ENCODE measurements around the gene VSIG2.

VSIG2 gene

GRCh38 chr11:124762624-124763155, 10.6 kb upstream of the VSIG2 start:
- no peak for DNase-seq

- no peak for DNase-seq
Measured at GRCh38 chr11:124762105-124762623, 10.1 kb upstream of the VSIG2 start, which contains the start of gene ESAM. TSS of gene ESAM (minus strand) at chr11:124762290. CDS start at chr11:124762154, 136 bp downstream.

GRCh38 chr11:124761301-124762104, 9.4 kb upstream of the VSIG2 start:
- no peak for DNase-seq

- DNase-seq: no peak
Measured at GRCh38 chr11:124760806-124761205, 8.8 kb upstream of the VSIG2 start.

- no peak for DNase-seq
Measured at GRCh38 chr11:124760205-124760652, 8.2 kb upstream of the VSIG2 start.

GRCh38 chr11:124759266-124760204, 7.5 kb upstream of the VSIG2 start:
- DNase-seq: no peak

GRCh38 chr11:124758355-124759265, 6.6 kb upstream of the VSIG2 start:
- peak in 1 of 2 experiments; percentile 68 for DNase-seq

GRCh38 chr11:124757320-124757719, 5.3 kb upstream of the VSIG2 start:
- DNase-seq: no peak

GRCh38 chr11:124756753-124757227, 4.7 kb upstream of the VSIG2 start:
- no peak for DNase-seq

- DNase-seq: no peak
Measured at GRCh38 chr11:124756033-124756752, 4.1 kb upstream of the VSIG2 start.

- DNase-seq: no peak
Measured at GRCh38 chr11:124754710-124755109, 2.7 kb upstream of the VSIG2 start.

GRCh38 chr11:124754309-124754708, 2.3 kb upstream of the VSIG2 start:
- no peak for DNase-seq

- no peak for DNase-seq
Measured at GRCh38 chr11:124753624-124754023, 1.6 kb upstream of the VSIG2 start.

- DNase-seq: no peak
Measured at GRCh38 chr11:124753205-124753604, 1.1 kb upstream of the VSIG2 start.

GRCh38 chr11:124752471-124753102, 532 bp upstream of the VSIG2 start:
- DNase-seq: no peak

GRCh38 chr11:124751391-124751740, 689 bp downstream of the VSIG2 start:
- no peak for DNase-seq

GRCh38 chr11:124749912-124750311, 2.1 kb downstream of the VSIG2 start:
- no peak for DNase-seq

- DNase-seq: no peak
Measured at GRCh38 chr11:124748481-124749343, 3.3 kb downstream of the VSIG2 start.

- no peak for DNase-seq
Measured at GRCh38 chr11:124748100-124748418, 4.0 kb downstream of the VSIG2 start.
